HG02943 (cell line): ENCODE data around the gene PRSS35.
"Not testable (repeated sequence)": the region's sequence is repeated elsewhere in the genome, so short reads cannot be mapped to it uniquely, and the experiment has no call there.

Experiments
- ATAC-seq: cut with Tn5 transposase; IDR thresholded peaks from one replicate; pipeline ENCODE4 v1.9.1; 2021; ENCODE audit warnings: mild to moderate bottlenecking, low read depth, moderate library complexity; ENCODE audit not compliant: unreplicated experiment

The PRSS35 gene

DNA sequence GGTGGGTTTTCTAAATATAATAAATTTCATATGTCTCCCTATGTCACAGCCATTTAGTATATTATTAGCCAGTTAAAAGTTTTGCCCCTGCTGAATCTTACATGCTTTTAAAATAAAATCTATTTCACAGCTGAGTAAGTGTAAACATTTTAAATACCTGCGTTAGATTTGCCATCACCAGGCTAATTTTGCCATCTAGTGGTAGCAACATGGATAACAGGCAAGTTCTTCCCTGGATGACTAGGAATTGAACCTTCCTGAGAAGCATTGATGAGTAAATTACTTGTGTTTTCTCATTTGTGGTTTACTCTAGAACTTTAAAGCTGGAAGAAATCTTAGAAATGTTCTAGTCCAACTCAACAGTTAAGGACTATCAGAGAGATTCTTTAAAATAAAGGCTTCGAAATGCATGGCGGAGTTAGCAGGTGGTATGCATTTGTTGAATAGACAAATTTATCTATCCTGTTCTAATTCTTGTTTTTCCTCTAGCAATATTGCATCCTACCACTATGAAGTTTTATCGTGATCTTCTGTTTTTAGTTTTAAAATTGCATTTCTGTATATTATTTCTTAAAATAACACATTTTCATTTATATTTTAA is 2.6 kb downstream of the PRSS35 start:
- ATAC-seq: no peak

DNA sequence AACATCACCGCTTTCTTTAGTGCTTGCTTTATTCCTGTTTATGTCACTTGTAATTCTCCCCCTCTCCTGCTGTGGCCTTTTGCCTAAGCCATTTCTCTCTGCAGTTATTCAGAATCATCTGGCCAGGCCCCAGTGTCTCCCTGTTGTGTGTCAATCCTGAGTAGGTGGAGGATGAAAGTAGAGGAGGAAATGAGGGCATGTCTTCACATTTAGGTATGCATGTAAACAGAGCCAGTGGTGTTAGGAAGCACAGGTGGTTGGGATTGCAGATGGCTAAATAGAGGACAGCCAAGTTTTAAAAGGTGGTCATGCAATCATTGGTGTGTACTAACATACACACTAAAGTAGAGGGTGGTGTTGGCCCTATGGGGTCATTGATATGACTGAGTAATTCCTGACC is 5.2 kb downstream of the PRSS35 start:
- ATAC-seq: no peak

- no peak for ATAC-seq
Observed at GRCh38 chr6:83518816-83519480, 6.6 kb downstream of the PRSS35 start.

GRCh38 chr6:83536034-83536646 is 23.8 kb downstream of the PRSS35 start:
- no peak for ATAC-seq

DNA sequence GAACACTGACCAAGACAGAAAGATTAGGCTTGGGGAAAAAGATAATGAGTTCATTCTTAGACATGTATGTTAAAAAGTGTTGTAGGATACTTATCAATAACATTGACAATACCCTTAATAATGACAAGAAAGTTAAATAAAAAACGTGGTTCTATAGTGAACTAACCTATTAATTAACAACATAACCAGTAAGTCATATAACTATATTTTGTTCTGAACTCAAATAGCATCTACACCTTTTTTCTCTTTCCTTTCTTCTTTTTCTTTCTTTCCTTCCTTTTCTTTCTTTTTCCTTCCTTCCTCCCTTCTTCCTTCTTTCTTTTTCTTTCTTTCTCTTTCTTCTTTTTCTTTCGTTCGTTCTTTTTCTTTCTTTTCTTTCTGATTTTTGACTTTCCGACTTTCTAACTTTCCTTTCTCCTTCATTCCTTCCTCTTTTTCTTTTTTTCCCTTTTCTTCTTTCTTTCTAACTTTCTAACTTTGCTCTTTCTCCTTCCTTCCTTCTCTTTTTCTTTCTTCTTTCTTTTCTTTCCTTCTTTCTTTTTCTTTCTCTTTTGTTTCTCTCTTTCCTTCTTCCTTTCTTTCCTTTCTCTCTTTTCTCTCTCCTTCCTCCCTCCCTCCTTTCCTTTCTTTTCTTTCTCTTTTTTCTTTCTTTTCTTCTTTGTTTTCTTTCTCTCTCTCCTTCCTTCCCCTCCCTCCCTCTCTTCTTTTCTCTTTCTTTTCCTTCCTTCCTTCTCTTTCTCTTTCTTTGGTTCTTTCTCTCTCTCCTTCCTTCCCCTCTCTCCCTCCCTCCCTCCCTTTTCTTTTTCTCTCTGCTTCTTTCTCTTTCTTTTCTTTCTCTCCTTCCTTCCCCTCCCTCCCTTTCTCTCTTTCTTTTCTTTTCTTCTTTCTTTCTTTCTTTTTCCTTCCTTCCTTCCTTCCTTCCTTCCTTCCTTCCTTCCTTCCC is 24.6 kb downstream of the PRSS35 start:
- no peak for ATAC-seq

GRCh38 chr6:83539678-83540077 is 27.3 kb downstream of the PRSS35 start:
- no peak for ATAC-seq

DNA sequence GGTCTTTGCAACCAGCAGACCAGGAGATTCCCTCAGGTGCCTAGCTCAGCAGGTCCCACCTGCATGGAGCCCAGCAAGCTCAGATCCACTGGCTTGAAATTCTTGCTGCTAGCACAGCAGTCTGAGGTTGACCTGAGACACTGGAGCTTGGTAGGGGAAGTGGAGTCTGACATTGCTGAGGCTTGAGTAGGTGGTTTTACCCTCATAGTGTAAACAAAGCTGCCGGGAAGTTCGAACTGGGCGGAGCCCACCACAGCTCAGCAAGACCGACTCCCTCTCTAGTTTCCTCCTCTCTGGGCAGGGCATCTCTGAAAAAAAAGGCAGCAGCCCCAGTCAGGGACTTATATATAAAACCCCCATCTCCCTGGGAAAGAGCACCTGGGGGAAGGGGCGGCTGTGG is 34.3 kb downstream of the PRSS35 start:
- no peak for ATAC-seq

DNA sequence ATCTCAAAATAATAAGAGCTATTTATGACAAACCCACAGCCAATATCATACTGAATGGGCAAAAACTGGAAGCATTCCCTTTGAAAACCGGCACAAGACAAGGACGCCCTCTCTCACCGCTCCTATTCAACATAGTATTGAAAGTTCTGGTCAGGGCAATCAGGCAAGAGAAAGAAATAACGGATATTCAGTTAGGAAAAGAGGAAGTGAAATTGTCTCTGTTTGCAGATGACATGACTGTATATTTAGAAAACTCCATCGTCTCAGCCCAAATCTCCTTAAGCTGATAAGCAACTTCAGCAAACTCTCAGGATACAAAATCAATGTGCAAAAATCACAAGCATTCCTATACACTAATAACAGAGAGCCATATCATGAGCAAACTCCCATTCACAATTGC is 38.1 kb downstream of the PRSS35 start:
- ATAC-seq: not testable (repeated sequence)

DNA sequence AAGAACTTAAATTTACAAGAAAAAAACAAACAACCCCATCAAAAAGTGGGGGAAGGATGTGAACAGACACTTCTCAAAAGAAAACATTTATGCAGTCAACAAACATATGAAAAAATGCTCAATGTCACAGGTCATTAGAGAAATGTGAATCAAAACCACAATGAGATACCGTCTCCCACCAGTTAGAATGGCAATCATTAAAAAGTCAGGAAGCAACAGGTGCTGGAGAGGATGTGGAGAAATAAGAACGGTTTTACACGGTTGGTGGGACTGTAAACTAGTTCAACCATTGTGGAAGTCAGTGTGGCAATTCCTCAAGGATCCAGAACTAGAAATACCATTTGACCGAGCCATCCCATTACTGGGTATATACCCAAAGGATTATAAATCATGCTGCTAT is 39.4 kb downstream of the PRSS35 start:
- ATAC-seq: not testable (repeated sequence)

DNA sequence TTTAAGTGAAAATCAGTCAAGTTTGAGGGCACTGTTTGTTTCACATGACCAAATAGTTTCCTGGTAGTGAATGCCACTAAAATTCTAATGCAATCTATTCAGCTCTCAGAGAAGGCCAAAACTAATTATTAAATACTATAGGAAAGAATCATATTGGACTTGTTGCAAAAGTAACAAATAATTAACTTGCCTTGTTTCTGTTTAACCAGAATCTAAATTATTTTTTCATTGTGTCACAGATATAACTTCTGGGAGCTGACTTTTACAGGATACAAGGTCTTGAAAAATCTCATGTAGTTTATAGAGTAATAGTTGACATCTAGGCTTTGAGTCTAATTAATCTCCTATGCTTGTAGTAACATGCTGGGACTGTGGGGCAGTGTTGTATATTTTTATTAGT is 44.5 kb downstream of the PRSS35 start:
- no peak for ATAC-seq

GRCh38 chr6:83558975-83559374 is 46.6 kb downstream of the PRSS35 start:
- ATAC-seq: no peak

- ATAC-seq: not testable (repeated sequence)
Observed at GRCh38 chr6:83571663-83572185, 59.4 kb downstream of the PRSS35 start.

- no peak for ATAC-seq
Observed at GRCh38 chr6:83574783-83575182, 62.4 kb downstream of the PRSS35 start.
